ENCODE results near the gene RASSF8.

- TF ChIP-seq, protein P1, sequence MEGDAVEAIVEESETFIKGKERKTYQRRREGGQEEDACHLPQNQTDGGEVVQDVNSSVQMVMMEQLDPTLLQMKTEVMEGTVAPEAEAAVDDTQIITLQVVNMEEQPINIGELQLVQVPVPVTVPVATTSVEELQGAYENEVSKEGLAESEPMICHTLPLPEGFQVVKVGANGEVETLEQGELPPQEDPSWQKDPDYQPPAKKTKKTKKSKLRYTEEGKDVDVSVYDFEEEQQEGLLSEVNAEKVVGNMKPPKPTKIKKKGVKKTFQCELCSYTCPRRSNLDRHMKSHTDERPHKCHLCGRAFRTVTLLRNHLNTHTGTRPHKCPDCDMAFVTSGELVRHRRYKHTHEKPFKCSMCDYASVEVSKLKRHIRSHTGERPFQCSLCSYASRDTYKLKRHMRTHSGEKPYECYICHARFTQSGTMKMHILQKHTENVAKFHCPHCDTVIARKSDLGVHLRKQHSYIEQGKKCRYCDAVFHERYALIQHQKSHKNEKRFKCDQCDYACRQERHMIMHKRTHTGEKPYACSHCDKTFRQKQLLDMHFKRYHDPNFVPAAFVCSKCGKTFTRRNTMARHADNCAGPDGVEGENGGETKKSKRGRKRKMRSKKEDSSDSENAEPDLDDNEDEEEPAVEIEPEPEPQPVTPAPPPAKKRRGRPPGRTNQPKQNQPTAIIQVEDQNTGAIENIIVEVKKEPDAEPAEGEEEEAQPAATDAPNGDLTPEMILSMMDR (IDR thresholded peaks at IDR 0.05; ENCODE audit: insufficient read depth, low read depth, low read length): no peak
- TF ChIP-seq EZH2 (IDR thresholded peaks at IDR 0.05; ENCODE audit: insufficient read depth, low read length): no peak
These were observed 43.0 kb downstream of the RASSF8 start for GRCh38 chr12:26001530-26001929.
